ENCODE measurements around the gene GOLGA1.
"Not testable (repeated sequence)": the region's sequence is repeated elsewhere in the genome, so short reads cannot be mapped to it uniquely, and the experiment has no call there.

Gene GOLGA1

GRCh38 chr9:124940894-124941678 is at the start of gene GOLGA1:
TSS of gene GOLGA1 (minus strand) at chr9:124941083. CDS start at chr9:124938711, 2,372 bp downstream.
- in situ Hi-C loops (cut with MboI; ENCODE audit: low sequenced_read_pairs) = no loop called here

- in situ Hi-C loops (cut with MboI; ENCODE audit: low sequenced_read_pairs) = no loop called here
Observed at GRCh38 chr9:124983698-124984097, 42.8 kb upstream of the GOLGA1 start.

GRCh38 chr9:124980431-124980830 is 39.5 kb upstream of the GOLGA1 start:
- in situ Hi-C loops (cut with MboI; ENCODE audit: low sequenced_read_pairs) = no loop called here

- in situ Hi-C loops (cut with MboI; ENCODE audit: low sequenced_read_pairs) = no loop called here
Observed at GRCh38 chr9:124975131-124975530, 34.2 kb upstream of the GOLGA1 start.

GRCh38 chr9:124973807-124974206 is 32.9 kb upstream of the GOLGA1 start:
- in situ Hi-C loops (cut with MboI; ENCODE audit: low sequenced_read_pairs) = no loop called here

GRCh38 chr9:124972241-124972770 is 31.4 kb upstream of the GOLGA1 start:
- in situ Hi-C loops (cut with MboI; ENCODE audit: low sequenced_read_pairs) = no loop called here

- in situ Hi-C loops (cut with MboI; ENCODE audit: low sequenced_read_pairs) = no loop called here
Observed at GRCh38 chr9:124969401-124969800, 28.5 kb upstream of the GOLGA1 start.

GRCh38 chr9:124968238-124968637 is 27.4 kb upstream of the GOLGA1 start:
- in situ Hi-C loops (cut with MboI; ENCODE audit: low sequenced_read_pairs) = no loop called here

GRCh38 chr9:124965775-124966568 is 25.1 kb upstream of the GOLGA1 start:
- in situ Hi-C loops (cut with MboI; ENCODE audit: low sequenced_read_pairs) = not testable (repeated sequence)

GRCh38 chr9:124964604-124965003 is 23.7 kb upstream of the GOLGA1 start:
- in situ Hi-C loops (cut with MboI; ENCODE audit: low sequenced_read_pairs) = no loop called here

- in situ Hi-C loops (cut with MboI; ENCODE audit: low sequenced_read_pairs) = no loop called here
Observed at GRCh38 chr9:124964056-124964455, 23.2 kb upstream of the GOLGA1 start.

GRCh38 chr9:124960409-124960752 is 19.5 kb upstream of the GOLGA1 start:
- in situ Hi-C loops (cut with MboI; ENCODE audit: low sequenced_read_pairs) = no loop called here

GRCh38 chr9:124959671-124960408 is 19.0 kb upstream of the GOLGA1 start:
- in situ Hi-C loops (cut with MboI; ENCODE audit: low sequenced_read_pairs) = not testable (repeated sequence)

- in situ Hi-C loops (cut with MboI; ENCODE audit: low sequenced_read_pairs) = no loop called here
Observed at GRCh38 chr9:124954255-124954654, 13.4 kb upstream of the GOLGA1 start.

- in situ Hi-C loops (cut with MboI; ENCODE audit: low sequenced_read_pairs) = no loop called here
Observed at GRCh38 chr9:124950050-124950718, 9.3 kb upstream of the GOLGA1 start.

- in situ Hi-C loops (cut with MboI; ENCODE audit: low sequenced_read_pairs) = no loop called here
Observed at GRCh38 chr9:124949387-124949786, 8.5 kb upstream of the GOLGA1 start.

- in situ Hi-C loops (cut with MboI; ENCODE audit: low sequenced_read_pairs) = no loop called here
Observed at GRCh38 chr9:124947727-124948391, 7.0 kb upstream of the GOLGA1 start.

- in situ Hi-C loops (cut with MboI; ENCODE audit: low sequenced_read_pairs) = no loop called here
Observed at GRCh38 chr9:124946167-124946566, 5.3 kb upstream of the GOLGA1 start.

GRCh38 chr9:124941679-124942561 is 1.0 kb upstream of the GOLGA1 start:
- in situ Hi-C loops (cut with MboI; ENCODE audit: low sequenced_read_pairs) = no loop called here

All from HL-60/S4 treated with retinoic acid at 250 ng/mL for 4 days and 3 days (cell line).